OCI-M2 (cell line): ENCODE data around the gene CREB3.

Source experiments
- DNase-seq: peaks from one replicate; lab custom pipeline; 2025; ENCODE audit not compliant: unreplicated experiment; lab: John Stamatoyannopoulos, UW

The CREB3 gene

DNA sequence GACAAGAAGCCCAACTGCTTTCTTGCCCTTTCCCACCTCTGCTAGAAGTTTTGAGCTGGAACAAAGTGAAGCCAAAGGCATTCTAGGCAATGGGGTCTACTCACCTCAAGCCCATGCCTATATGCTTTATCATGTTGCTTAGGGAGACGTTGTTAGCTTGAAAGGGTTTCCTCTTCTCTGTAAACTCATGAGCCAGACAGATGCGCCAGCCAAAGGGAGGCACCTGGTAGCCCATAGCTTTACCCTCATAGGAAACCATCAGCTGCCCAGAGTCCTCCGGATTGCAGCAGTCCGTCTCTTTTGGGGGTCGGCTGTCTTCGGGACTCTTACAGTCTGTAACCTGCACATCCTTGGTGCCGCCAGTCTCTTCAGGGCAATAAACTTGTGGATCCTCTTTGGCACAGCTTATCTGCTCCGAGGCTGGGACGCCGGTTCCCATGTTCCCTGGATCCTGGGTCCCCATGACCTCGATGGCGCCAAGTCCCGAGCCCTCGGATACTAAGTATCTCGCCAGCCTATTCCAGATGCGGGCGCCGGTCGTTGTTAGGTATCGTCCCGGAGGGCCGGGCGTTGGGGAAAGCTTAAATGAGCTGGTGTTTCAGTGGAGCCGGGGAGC is 15.9 kb downstream of the CREB3 start:
- DNase-seq: no peak

DNA sequence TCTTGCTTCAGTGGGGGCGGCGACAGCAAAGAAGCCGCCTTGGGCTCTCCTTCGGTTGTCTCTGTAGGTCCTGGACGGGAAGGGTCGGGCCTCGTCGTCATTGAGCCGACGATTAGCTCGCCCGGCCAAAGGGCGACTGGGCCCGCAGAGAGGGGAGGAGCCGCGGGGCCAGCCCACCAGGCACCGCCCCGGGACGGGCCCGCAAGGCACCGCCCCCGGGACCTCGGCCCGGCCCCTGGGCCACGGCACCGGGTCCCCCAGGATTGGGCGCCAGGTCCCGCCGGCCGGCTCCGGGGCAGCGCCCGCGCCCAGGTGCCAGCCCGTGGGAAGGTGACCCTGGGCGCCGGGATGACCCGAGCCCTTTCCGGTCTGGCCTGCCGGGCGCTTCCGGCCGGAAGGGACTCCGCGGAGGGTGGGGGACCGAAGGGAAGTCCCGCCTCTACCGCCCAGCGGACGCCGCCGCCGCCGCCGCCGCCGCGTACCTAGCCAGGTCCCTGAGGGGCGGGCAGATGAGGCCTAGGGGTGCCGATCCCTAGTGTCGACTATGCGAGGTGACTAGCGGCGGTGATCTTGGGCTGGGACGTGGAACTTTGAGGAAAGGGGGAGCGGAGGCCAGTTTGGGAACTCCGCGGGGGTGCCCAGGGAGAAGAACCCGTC is 16.5 kb downstream of the CREB3 start, which contains the start of the genes GBA2 and RGP1:
GBA2 (minus strand) TSS at position 371 of the 657 bp plus-strand sequence. CDS start 524 bp downstream, outside the sequence.
RGP1 (plus strand) TSS at position 430 of the 657 bp plus-strand sequence. CDS start 469 bp downstream, outside the sequence.
- no peak for DNase-seq

DNA sequence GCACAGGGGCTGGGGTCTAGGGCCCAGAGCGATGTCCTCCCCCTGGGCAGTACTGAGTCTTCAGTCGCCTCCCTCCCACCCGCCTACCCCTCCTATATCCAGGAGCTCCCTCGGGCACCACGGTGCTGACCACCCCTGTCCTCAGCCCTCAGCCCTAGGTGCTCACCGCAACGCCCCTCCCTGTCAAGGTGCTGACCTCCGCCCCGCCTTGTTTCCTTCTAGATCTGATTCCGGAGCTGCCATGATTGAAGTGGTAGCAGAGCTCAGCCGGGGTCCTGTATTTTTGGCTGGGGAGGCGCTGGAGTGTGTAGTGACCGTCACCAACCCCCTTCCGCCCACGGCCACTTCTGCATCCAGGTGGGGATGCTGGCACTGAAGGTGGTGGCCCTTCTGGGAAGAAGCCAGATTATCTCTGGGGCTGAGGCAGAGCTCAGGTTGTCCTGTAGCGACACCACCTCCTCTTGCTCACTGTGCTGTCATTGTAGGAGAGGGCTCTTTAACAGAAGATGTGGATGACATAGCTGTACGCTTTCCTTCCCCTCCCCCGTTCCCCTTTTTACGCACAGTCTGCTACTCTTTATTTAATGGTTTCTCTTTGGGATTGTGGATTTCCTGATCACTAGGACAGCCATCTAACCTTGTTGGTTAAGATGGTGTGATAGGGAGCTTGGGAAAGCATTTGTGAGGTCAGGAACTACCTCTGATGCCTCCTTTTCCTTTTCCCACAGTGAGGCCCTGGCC is 17.2 kb downstream of the CREB3 start:
- DNase-seq: no peak

DNA sequence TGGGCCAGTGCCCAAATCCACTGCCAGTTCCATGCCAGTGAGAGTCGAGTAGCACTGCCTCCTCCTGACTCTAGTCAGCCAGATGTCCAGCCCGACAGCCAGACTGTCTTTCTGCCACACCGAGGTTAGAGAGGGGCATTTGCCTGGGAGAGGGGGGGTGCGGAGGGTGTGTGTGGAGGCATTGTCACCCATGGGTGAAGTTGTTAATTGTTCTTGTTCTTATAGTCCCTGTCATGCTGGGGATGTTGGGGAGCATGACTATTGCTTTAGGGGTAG is 17.7 kb downstream of the CREB3 start:
- DNase-seq: no peak

DNA sequence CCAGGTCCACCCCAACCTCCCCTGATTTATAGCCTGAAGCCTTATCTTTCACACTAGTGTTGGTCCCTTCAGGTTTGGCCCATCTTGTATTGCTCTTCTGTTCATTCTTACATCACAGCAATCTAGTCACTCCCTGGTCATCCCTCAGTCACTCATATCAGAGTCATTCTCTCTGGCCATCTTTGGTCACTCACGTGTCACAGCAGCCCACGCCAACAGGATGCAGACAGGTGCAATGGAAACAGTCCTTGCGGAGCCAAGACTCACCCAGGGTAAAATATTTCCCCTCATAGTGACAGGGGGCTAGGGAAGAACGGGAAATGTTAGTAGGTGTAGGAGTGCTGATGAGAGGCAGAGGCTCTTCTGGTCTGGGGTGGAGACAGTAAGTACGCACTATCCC is 21.0 kb downstream of the CREB3 start:
- no peak for DNase-seq

DNA sequence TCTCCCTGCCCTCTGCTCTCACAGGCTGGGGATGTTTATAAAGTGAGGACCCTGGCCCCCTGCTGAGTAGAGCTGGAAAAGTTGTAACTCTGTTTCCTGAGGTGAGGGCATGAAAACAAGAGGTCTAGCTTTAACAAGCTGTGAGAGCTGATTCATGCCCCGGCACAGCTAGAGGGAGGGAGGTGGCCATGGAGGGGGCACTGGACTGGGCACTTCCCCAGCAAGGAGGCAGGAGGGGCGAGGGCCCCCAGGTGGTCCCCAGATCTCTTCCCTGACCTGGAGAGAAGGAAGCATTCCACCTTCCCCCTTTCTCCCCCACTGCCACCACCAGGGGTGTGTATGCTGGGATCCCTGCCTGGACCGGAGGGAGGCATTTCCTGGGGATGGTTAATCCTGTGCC is 21.8 kb downstream of the CREB3 start, which contains the start of gene MSMP:
MSMP (minus strand) TSS at position 13 of the 400 bp plus-strand sequence. CDS start 147 bp downstream, outside the sequence.
- no peak for DNase-seq

DNA sequence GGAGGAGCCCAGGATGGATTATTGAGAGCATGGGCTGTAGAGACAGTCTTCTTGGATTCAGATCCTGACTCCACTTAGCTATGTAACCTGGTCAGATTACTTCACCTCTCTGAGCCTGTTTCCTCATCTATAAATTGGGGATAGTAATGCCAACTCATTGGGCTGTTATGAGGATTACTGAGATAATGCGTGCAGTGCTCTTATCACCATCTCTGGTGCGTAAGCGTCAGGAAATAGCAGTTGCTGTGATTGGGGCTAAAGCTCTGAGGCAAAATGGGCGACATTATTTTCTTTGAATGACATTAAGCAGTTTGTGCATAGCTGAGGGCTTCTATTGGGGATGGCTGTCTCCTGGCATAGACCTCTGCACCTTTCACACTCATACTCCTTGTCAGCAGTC is 22.6 kb downstream of the CREB3 start:
- no peak for DNase-seq

DNA sequence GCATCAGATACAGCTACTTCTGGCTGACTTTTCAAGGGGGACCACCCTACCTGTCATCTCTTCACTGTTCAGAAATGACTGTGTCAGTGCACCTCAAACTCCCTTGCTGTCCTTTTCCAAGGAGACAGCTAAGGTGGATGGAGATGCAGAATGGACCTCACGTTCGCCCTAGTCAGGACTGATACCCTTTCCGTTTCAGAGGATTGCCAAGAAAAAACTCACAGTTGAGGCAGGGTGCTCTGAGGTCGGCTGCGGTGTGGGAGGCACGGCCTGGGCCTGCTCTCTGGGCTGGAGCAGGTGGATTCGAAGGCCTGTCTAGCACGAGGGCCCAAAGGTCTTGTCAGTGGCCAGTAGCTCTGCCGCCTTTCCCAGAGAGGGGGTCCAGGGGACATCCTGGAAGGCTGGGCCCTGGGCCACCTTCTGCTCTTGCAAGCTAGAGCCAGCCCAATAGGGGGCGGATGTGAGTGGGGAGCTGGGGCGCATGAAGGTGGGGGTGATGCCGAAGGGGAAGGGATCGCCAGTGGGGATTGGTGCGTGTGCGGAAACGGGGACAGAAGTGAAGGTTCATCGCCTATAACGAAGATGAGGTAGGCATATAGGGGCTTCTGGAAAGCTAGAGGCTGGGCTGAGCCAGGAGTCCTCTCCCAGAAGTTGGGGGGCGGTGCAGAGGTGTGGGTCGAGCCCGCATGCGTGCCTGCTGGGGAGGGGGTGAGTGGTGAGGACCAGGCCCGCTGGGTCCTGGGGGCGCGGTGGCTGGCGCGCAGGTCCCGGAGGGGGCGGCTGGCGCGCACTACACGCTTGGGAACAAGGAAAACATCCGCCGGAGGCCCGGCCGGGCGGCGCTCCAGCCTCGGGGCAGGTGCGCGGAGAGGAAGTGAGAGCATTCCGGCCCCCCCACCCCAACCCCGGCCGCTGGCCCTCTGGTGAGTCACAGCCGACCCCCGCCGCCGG is 24.1 kb downstream of the CREB3 start:
- no peak for DNase-seq

DNA sequence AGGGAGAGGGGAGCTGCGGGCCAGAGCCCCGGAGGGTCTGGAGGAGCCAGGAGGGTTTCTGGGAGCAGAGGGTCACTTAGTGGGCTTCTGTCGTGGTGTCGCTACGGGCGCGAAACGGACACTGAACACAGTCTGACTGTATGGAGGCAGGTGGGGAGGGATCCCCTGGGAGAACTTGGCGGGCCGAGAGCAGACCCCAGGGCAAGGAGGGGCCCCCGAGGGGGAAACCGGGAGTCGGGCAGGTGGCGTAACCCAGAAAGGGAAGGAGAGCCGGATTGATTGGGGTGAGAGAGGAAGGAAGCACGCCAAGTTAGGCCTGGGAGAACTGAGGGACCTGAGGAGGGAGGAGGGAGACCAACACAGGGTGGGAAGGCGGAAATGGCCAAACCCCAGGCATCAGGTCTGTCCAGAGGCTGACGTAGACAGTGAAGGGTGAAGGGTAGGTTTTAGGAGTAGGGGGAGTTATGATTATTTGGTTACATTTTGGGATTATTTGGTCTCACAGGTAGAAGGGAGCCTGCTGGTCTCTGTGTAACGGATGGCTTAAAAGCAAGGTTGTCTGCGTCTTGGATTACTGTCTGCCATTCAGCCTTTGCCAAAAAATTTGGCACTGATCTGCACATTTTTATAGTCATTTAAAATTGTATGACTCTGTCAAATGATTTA is 24.9 kb downstream of the CREB3 start:
- DNase-seq: no peak

DNA sequence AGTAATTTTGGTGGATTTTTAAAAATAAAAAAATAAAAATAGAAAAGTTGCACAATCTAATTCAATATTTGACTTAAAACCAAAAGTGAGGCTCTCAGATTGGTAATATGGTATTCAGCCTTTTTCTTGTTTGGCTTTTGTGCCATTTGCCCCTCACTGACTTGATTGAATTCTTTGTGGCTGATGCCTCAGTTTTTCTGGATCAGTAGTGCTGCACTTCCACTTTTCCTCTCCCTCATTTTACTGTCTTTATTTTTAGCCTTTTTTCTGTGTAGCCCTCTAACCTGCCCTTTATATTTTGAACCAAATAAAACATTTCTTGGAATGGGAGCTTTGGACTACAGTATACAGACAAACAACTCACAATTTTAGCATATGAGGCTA is 25.4 kb downstream of the CREB3 start:
- no peak for DNase-seq

DNA sequence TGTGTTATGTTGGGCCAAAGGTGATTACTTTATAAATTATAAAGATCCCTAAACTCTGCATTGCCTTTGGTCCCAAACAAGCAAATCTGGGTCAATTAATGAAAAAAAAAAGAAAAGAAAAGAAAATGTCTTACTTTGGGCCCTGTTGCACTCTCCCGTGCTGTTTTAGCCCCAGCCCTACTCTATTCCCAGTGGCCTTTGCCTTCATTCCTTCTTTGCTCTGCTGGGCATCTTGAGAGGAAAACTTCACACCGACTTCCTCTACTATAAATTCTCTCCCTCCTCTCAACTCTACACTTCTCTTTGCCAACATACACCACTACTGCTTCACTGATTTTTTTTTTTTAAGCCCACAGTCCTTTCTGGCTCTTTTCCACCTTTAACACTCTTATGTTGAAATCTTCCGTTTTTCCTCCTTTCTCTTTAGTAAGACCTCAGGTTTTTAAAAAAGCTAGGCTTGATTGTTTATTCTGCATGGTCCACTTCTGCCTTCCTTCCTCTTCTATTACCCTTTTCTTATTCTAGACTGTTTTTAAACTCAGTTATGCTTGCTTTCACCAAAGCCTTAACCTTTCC is 26.1 kb downstream of the CREB3 start:
- no peak for DNase-seq

DNA sequence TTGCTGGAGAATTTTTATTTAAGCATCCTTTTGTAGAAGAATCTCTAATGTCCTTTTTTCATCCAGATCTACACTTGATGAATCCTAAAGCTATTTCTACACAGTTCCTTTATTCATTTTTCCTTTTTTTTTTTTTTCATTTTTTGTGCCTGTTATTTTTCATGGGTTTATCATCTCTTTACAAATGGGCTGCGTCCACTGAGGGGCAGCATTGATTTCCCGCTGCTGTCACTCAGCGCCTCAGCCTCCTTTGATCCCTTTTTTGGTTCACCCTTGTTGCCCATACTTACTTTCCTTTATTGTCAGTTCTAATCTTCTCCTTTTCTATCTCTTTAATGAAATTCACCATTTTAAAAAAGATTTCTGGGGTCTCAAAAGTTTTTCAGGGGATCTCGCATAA is 27.3 kb downstream of the CREB3 start:
- no peak for DNase-seq

DNA sequence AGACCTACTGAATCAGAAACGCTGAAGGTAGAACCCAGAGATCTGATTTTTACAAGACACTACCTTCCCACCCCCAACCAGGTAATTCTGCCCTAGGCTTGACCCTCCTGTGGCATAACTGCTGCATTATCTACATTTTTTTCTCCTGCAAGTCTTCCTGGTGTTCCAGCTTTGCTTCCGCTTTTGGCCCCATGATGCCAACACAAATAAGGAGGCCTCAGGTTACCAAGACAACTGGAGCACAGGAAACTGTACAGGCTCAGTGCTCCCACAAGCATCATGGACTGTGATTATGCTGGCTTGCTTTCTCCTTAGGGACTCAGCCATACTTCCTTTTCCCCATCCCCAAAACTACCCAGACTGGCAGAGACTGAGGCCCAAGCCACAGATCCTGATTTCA is 28.2 kb downstream of the CREB3 start:
- DNase-seq: no peak

DNA sequence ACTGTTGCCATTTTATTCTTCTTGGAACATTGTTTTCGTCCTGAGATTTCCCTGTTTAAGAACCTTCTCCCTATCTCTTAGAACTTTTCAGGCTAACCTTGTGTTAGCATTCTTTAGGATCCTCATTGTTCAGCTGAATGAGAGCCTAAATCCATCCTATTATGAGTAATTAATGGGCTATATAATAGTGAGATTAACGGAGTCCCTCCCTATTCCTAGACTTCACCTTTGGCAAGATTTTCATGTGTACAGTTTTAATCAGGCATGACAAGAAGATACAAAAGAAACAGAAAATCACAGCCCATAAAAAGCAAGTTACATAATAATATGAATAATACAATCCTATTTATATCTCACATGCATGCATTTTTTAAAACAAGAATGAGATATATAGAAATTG is 30.7 kb downstream of the CREB3 start:
- DNase-seq: no peak

DNA sequence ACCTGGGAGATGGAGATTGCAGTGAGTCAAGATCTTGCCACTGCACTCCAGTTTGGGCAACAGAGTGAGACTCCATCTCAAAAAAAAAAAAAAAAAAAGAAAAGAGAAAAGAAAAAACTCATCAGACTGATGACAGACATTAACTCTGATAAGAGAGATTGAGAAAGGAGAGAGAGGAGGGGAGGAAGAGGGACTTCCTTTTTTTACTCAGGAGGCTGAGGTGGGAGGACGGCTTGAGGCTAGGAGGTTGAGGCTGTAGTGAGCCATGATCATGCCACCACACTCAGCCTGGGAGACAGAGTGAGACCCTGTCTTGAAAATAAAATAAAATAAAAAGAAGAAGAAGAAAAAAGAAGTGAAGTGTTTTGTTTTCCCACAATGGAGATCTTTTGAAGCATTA is 31.3 kb downstream of the CREB3 start:
- DNase-seq: no peak

DNA sequence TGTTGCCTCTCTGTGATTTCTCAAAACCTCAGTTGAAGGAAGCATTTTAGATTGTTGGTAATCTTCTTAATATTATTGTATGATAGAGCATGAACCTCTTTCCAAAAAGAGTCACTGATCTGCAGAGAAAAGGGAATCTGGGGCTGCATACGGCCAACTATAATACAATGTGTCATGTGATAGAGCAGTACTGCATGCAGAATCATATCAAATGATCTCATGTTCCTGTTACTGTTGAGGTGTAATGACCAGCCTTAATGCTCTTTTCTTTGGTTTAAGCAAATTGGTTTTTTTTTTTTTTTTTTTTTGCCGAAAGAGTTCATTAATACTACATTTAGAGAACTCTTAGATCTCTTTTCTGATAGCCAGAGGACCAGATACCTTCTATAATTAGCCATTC is 34.5 kb downstream of the CREB3 start:
- no peak for DNase-seq

DNA sequence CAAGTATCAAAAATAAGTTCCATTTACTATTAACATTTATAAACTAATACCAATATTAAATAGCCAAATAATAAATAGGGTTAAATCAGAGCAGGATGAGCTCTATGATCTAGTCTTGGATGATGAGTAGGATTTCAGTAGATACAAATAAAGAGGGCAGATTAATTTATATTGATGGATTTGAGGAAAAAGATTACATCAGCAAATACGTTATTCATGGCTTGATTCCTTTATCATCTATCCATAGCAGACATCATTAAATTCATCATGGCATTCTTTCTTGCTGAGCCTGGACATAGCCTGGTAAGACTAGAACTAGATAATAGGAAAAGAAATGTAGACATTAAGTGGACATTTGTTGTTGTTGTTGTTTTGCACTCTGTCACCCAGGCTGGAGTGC is 35.0 kb downstream of the CREB3 start:
- no peak for DNase-seq

DNA sequence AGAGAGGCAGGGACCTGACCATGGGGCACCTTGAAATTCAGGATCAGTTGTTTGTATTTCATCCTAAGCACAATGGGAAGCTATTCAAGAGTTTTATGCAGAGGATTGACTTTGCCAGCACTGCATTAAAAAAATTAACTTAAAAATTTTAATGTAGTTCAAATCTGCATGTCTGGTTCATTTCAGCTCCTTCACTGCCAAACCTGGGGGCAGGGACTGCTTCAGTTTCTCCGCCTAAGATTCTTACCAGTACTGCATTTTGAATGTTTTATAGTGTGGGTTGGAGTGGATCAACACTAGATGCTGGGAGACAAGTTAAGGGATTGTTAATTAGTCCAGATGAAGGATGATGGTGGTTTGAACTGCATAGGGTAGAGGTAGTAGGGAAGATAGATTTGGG is 37.3 kb downstream of the CREB3 start:
- DNase-seq: no peak

DNA sequence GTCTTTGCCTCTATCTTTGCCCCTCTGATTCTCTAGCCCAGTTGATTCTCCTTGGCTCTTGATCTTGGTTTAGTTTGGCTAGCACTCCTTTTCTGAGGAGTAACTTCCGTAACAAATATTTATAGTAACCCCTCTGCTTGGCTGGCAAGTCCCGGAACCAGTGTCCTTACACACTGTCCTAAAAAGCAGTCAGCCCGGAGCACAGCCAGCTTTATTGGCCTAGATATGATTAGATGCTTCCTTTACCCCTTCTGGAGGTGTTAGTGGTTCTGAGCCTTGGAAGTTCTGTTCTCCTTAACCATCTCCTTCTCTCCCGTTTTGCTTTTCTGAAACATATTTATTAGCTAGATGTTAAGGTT is 38.6 kb downstream of the CREB3 start:
- no peak for DNase-seq

DNA sequence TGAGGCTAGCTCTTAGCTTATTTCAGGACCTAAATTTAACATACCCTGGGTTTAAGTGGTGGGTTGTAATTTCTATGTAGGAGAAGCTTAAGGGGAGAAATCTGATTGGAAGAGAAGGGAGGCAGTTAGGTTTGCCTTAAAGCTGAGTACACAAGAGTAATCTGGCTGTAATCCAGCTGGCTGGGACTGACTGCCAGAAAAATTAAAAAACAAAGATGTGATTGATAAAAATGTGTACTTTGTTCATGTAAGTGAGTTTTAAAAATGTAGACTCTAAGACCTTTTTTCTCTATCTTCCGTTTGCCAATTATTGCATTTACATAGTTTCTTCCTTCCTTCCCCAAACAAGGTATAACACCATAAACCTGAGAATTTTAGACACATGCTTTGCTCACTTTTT is 39.1 kb downstream of the CREB3 start:
- DNase-seq: no peak
